Gastrocnemius medialis (tissue), 4 donors: ENCODE results near the gene FTHL17. TPM values are rescaled to one million over a fixed set of nuclear protein-coding genes. Genes with fewer than 3 reads are reported as not detected.

Experiments
- ATAC-seq, 2 donors: fragments of 150-250 bp; one replicate each; pipeline ENCODE4 v1.9.1; 2016
- DNase-seq, 2 donors: peaks; one replicate each; pipeline ENCODE4 v3.0.0-alpha.2; 2019
- H3K27ac ChIP-seq, 4 donors: fragments of 200-600 bp; sonication (generic); 1 replicate in 1 of 4; 2 replicates in 3 of 4; pipeline ENCODE4 v1.5.1; 2016 to 2018; ENCODE audit warnings: mild to moderate bottlenecking in 2 of 4, moderate library complexity in 1 of 4
- H3K27me3 ChIP-seq, 3 donors: fragments of 200-600 bp; sonication (generic) in 2 of 3; 1 replicate in 1 of 3; 2 replicates in 2 of 3; pipeline versions ENCODE4 v1.5.1 to v1.6.0; 2016 to 2019; ENCODE audit warnings: mild to moderate bottlenecking in 1 of 3, moderate library complexity in 1 of 3
- H3K36me3 ChIP-seq, 2 donors: fragments of 200-600 bp; sonication (generic) in 1 of 2; one replicate each; pipeline ENCODE4 v1.5.1; 2017 to 2018
- H3K4me1 ChIP-seq, 2 donors: fragments of 200-600 bp; sonication (generic) in 1 of 2; one replicate each; pipeline ENCODE4 v1.5.1; 2016 to 2017; ENCODE audit warnings: mild to moderate bottlenecking in 2 of 2
- H3K4me3 ChIP-seq, 4 donors: fragments of 200-600 bp; sonication (generic) in 3 of 4; 1 replicate in 1 of 4; 2 replicates in 3 of 4; pipeline ENCODE4 v1.5.1; 2016 to 2019; ENCODE audit warnings: mild to moderate bottlenecking in 2 of 4
- H3K9me3 ChIP-seq, 3 donors: fragments of 200-600 bp; sonication (generic) in 2 of 3; 1 replicate in 1 of 3; 2 replicates in 2 of 3; pipeline ENCODE4 v1.5.1; 2016 to 2019
- CTCF ChIP-seq, 5 experiments: fragments of 450-650 bp in 3 of 5; fragments of 200-600 bp in 2 of 5; sonication (generic) in 2 of 5; IDR thresholded peaks in 4 of 5; conservative IDR thresholded peaks in 1 of 5; 1 replicate in 4 of 5; 2 replicates in 1 of 5; pipeline ENCODE4 v1.5.1; 2016 to 2019; ENCODE audit warnings: antibody characterized with exemption in 5 of 5, mild to moderate bottlenecking in 3 of 5, moderate library complexity in 3 of 5
- POLR2A ChIP-seq, 2 donors: fragments of 450-650 bp; IDR thresholded peaks; one replicate each; pipeline ENCODE4 v1.6.1; 2017; ENCODE audit warnings: antibody characterized with exemption in 2 of 2, mild to moderate bottlenecking in 2 of 2, moderate library complexity in 2 of 2
- in situ Hi-C, 4 donors: fragments of 200-750 bp; cut with MboI; loops; one replicate each; pipeline versions ENCODE4 v1.15.0 to v1.8.0; 2017; ENCODE audit warnings: low sequenced_read_pairs in 4 of 4
- intact Hi-C: fragments of 100-400 bp; cut with DNase I; formaldehyde crosslinking; loops from one replicate; pipeline ENCODE4 v1.15.1; 2023; ENCODE audit warnings: low total_unique reads
- total RNA-seq, 4 donors: library from RNA; depleted of rRNA; stranded (reverse); fragments of >200 nt; gene quantifications; one replicate each; pipeline versions ENCODE4 v1.1.0 to v1.2.3, GENCODE V29; 2016

The FTHL17 gene
- total RNA-seq, 4 donors from 2014 or later, result not detected

- no peak for ATAC-seq
- Histone ChIP-seq H3K27me3 (no peaks in the 10 kb centered on the region), H3K4me3 (no peak overlapping the region), H3K36me3 (no peaks in the 10 kb centered on the region), H3K27ac (no peak overlapping the region), H3K9me3 (no peaks in the 10 kb centered on the region), H3K4me1 (no peaks in the 10 kb centered on the region)
- intact Hi-C loops (no loop called here), in situ Hi-C loops (no loop called here)
- TF ChIP-seq CTCF (IDR thresholded peaks at IDR 0.05 in 4 of 5, conservative IDR thresholded peaks at IDR 0.05 in 1 of 5), result no peak
- TF ChIP-seq POLR2A (IDR thresholded peaks at IDR 0.05), result no peak
- DNase-seq, result no peak
Observed at GRCh38 chrX:31071262-31071661, 579 bp downstream of the FTHL17 start.

- H3K36me3 ChIP-seq, result no peaks in the 10 kb centered on the region
- TF ChIP-seq POLR2A (IDR thresholded peaks at IDR 0.05) (no peak), CTCF (IDR thresholded peaks at IDR 0.05 in 4 of 5, conservative IDR thresholded peaks at IDR 0.05 in 1 of 5) (no peak)
- intact Hi-C loops, result no loop called here
- H3K4me3 ChIP-seq, result no peak overlapping the region
- DNase-seq, result no peak
- no peak for ATAC-seq
- no peaks in the 10 kb centered on the region for H3K27me3 ChIP-seq
- in situ Hi-C loops, result no loop called here
- no peaks in the 10 kb centered on the region for H3K4me1 ChIP-seq
- H3K9me3 ChIP-seq, result no peaks in the 10 kb centered on the region
- H3K27ac ChIP-seq, result no peak overlapping the region
Observed at GRCh38 chrX:31070057-31070468, 1.8 kb downstream of the FTHL17 start.

GRCh38 chrX:31063114-31063513 is 8.7 kb downstream of the FTHL17 start:
- intact Hi-C loops, result no loop called here
- H3K4me3 ChIP-seq, result no peak overlapping the region
- no peak overlapping the region for H3K27ac ChIP-seq
- no peaks in the 10 kb centered on the region for H3K9me3 ChIP-seq
- no peaks in the 10 kb centered on the region for H3K36me3 ChIP-seq
- no peak for ATAC-seq
- H3K27me3 ChIP-seq, result no peaks in the 10 kb centered on the region
- no peak for TF ChIP-seq POLR2A (IDR thresholded peaks at IDR 0.05)
- no peak for TF ChIP-seq CTCF (IDR thresholded peaks at IDR 0.05 in 4 of 5, conservative IDR thresholded peaks at IDR 0.05 in 1 of 5)
- DNase-seq, result no peak
- no peaks in the 10 kb centered on the region for H3K4me1 ChIP-seq
- in situ Hi-C loops, result no loop called here

GRCh38 chrX:31061091-31061490 is 10.8 kb downstream of the FTHL17 start:
- ATAC-seq, result no peak
- intact Hi-C loops, result no loop called here

More at GRCh38 chrX:31061091-31061490, 10.8 kb downstream of the FTHL17 start:
- no peak for DNase-seq
- Histone ChIP-seq H3K27me3 (no peaks in the 10 kb centered on the region), H3K36me3 (no peaks in the 10 kb centered on the region), H3K9me3 (no peaks in the 10 kb centered on the region), H3K27ac (no peak overlapping the region), H3K4me3 (no peak overlapping the region), H3K4me1 (no peaks in the 10 kb centered on the region)
- in situ Hi-C loops, result no loop called here
- TF ChIP-seq POLR2A (IDR thresholded peaks at IDR 0.05) (no peak), CTCF (IDR thresholded peaks at IDR 0.05 in 4 of 5, conservative IDR thresholded peaks at IDR 0.05 in 1 of 5) (no peak)
